ENCODE results near the gene PTPRG. TPM values are rescaled to one million over a fixed set of nuclear protein-coding genes. Genes with fewer than 3 reads are reported as not detected.

PTPRG gene
- total RNA-seq: 10 to 100 TPM; 11.0 to 18.5 (median 14.9) TPM

GRCh38 chr3:61561374-61562041 lies at the start of gene PTPRG:
TSS of gene PTPRG (plus strand) at chr3:61561571. CDS start at chr3:61562288, 717 bp downstream.
- Histone ChIP-seq H3K4me1 (peaks cover 14% of the 10 kb centered on the region), H3K27ac (peak within 1 kb of the TSS; percentile 97), H3K9me3 (peaks cover 4% of the 10 kb centered on the region), H3K4me3 (peak within 1 kb of the TSS; percentile 84), H3K36me3 (no peaks in the 10 kb centered on the region), H3K27me3 (peaks cover 25% of the 10 kb centered on the region)
- peak; percentile 92 to 93 for DNase-seq (ENCODE audit: low spot score in 2 of 2)
- 0% methylated on average over 41 of the region's 74 CpGs for WGBS
- TF ChIP-seq POLR2AphosphoS5 (IDR thresholded peaks at IDR 0.05) (peak in 2 of 3 donors; percentile 39 to 59), EP300 (IDR thresholded peaks at IDR 0.05) (no peak), CTCF (IDR thresholded peaks at IDR 0.05) (no peak), POLR2A (IDR thresholded peaks at IDR 0.05) (peak in 1 of 2 donors; percentile 58)

DNA sequence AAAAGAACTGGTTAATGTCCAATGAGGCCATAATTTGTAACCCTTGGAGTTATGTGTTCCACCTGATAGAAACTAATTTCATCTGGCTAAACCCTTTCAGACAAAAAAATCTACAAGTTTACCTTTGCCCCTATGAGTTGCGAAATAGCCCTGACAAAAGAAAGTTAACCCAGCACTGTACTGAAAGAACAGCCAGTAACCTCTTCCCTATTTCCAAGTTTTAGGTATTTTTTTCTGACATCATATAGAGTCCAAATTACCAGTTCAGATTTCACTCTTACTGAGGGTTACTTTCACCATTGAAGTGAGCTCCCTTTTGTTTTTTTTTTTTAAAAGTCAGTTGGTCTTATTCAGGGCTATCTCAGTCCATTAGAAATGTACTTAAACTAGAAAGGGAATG lies 42.8 kb upstream of the PTPRG start:
- 97% methylated on average over 1 of the region's 1 CpG for WGBS
- TF ChIP-seq POLR2A (IDR thresholded peaks at IDR 0.05): no peak
- no peak for TF ChIP-seq EP300 (IDR thresholded peaks at IDR 0.05)
- no peak for TF ChIP-seq POLR2AphosphoS5 (IDR thresholded peaks at IDR 0.05)
- TF ChIP-seq CTCF (IDR thresholded peaks at IDR 0.05): no peak
- Histone ChIP-seq H3K9me3 (no peaks in the 10 kb centered on the region), H3K27ac (no peak overlapping the region), H3K4me1 (no peaks in the 10 kb centered on the region), H3K4me3 (no peak overlapping the region), H3K27me3 (no peaks in the 10 kb centered on the region), H3K36me3 (no peaks in the 10 kb centered on the region)
- no peak for DNase-seq (ENCODE audit: low spot score in 2 of 2)

DNA sequence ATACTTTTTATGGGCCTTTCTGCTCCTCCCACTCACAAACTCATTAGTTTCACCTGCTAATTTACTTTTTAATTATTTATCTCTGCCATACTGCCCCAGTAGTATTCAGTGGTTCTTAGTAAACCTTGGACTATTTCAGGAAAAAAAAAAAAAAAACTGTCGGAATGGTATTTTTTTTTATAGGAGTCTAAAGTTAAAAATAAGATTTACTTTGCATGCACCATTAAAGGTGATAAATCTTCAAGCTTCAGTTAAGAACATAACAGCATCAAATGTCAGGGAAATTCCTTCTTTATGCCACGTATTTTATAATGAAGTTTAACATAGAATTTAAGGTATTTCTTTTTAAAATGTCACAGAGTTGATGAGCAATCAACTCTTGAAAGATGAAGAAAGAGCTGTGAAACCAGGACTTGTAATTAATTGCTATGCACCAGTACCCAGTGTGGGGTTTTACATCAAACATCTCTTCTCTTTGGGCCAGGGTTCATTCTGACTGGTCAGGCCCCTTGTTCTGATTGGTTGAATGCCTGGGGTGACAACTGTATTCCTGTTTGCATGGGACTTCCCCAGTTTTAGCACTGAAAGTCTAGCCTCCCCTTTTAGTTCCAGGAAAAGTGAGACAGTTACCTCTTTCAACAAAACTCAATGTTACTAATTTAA lies 40.3 kb upstream of the PTPRG start:
- DNase-seq (ENCODE audit: low spot score in 2 of 2): no peak
- H3K9me3 ChIP-seq: no peaks in the 10 kb centered on the region
- H3K4me1 ChIP-seq: no peaks in the 10 kb centered on the region
- H3K36me3 ChIP-seq: no peaks in the 10 kb centered on the region
- TF ChIP-seq POLR2AphosphoS5 (IDR thresholded peaks at IDR 0.05) (no peak), CTCF (IDR thresholded peaks at IDR 0.05) (no peak), POLR2A (IDR thresholded peaks at IDR 0.05) (no peak), EP300 (IDR thresholded peaks at IDR 0.05) (no peak)
- no peak overlapping the region for H3K27ac ChIP-seq
- 75% methylated on average over 2 of the region's 2 CpGs for WGBS
- no peak overlapping the region for H3K4me3 ChIP-seq
- H3K27me3 ChIP-seq: no peaks in the 10 kb centered on the region

DNA sequence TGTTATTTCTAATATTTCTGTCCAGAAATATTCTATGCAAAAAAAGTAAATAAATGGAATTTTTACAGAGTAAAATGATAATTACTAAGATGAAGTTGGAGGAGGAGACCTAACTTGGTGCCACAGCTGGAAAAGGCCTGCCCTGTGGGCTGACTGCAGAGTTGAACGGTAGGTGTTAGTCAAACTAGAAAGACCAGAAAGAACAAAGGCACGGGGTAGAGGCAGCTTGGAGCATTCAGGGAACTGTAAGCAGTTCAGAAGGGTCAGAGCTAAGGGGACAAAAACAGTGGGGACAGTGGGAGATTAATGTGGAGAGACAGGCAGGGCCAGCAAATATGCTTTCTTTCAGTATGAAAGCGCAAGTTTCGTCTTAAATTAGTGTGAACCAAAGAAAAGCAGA lies 39.3 kb upstream of the PTPRG start:
- Histone ChIP-seq H3K4me3 (no peak overlapping the region), H3K9me3 (no peaks in the 10 kb centered on the region), H3K27me3 (no peaks in the 10 kb centered on the region), H3K27ac (no peak overlapping the region), H3K36me3 (no peaks in the 10 kb centered on the region), H3K4me1 (no peaks in the 10 kb centered on the region)
- TF ChIP-seq POLR2AphosphoS5 (IDR thresholded peaks at IDR 0.05) (no peak), EP300 (IDR thresholded peaks at IDR 0.05) (no peak), CTCF (IDR thresholded peaks at IDR 0.05) (no peak), POLR2A (IDR thresholded peaks at IDR 0.05) (no peak)
- DNase-seq (ENCODE audit: low spot score in 2 of 2): no peak
- WGBS: 64% methylated on average over 4 of the region's 4 CpGs

- Histone ChIP-seq H3K27me3 (no peaks in the 10 kb centered on the region), H3K4me3 (no peak overlapping the region), H3K4me1 (no peaks in the 10 kb centered on the region), H3K36me3 (no peaks in the 10 kb centered on the region), H3K9me3 (no peaks in the 10 kb centered on the region), H3K27ac (no peak overlapping the region)
- TF ChIP-seq POLR2AphosphoS5 (IDR thresholded peaks at IDR 0.05): no peak
- DNase-seq (ENCODE audit: low spot score in 2 of 2): no peak
- WGBS: 72% methylated on average over 2 of the region's 2 CpGs
Observed at GRCh38 chr3:61522626-61523025, 38.7 kb upstream of the PTPRG start.

Measured in suprapubic skin (tissue), 4 donors.